Measurements from ENCODE around the gene NREP.
A peak's percentile ranks its signal among the peaks of the same experiment; 100 is the strongest.

The NREP gene

GRCh38 chr5:111765613-111766571 is 8.9 kb upstream of the NREP start:
- no peak for DNase-seq (ENCODE audit: low read depth)

GRCh38 chr5:111764019-111764418 is 7.0 kb upstream of the NREP start:
- DNase-seq (ENCODE audit: low read depth): no peak

GRCh38 chr5:111762895-111763294 is 5.9 kb upstream of the NREP start:
- DNase-seq (ENCODE audit: low read depth): no peak

- no peak for DNase-seq (ENCODE audit: low read depth)
These were observed 1.3 kb upstream of the NREP start for GRCh38 chr5:111758284-111758628.

GRCh38 chr5:111757355-111758283 is 625 bp upstream of the NREP start:
- peak; percentile 82 for DNase-seq (ENCODE audit: low read depth)

GRCh38 chr5:111755942-111756381 is 1.0 kb downstream of the NREP start:
- peak; percentile 49 for DNase-seq (ENCODE audit: low read depth)

GRCh38 chr5:111755345-111755941 is 1.6 kb downstream of the NREP start:
- DNase-seq (ENCODE audit: low read depth): no peak

- DNase-seq (ENCODE audit: low read depth): no peak
These were observed 3.0 kb downstream of the NREP start for GRCh38 chr5:111753884-111754589.

- no peak for DNase-seq (ENCODE audit: low read depth)
These were observed 4.5 kb downstream of the NREP start for GRCh38 chr5:111752426-111752965.

- no peak for DNase-seq (ENCODE audit: low read depth)
These were observed 7.5 kb downstream of the NREP start for GRCh38 chr5:111749303-111750026.

- peak; percentile 73 for DNase-seq (ENCODE audit: low read depth)
These were observed 8.7 kb downstream of the NREP start for GRCh38 chr5:111748304-111748763.

- no peak for DNase-seq (ENCODE audit: low read depth)
These were observed 9.7 kb downstream of the NREP start for GRCh38 chr5:111747337-111747736.

- DNase-seq (ENCODE audit: low read depth): no peak
These were observed 10.2 kb downstream of the NREP start for GRCh38 chr5:111746791-111747190.

- no peak for DNase-seq (ENCODE audit: low read depth)
These were observed 11.8 kb downstream of the NREP start for GRCh38 chr5:111745075-111745739.

- DNase-seq (ENCODE audit: low read depth): no peak
These were observed 12.5 kb downstream of the NREP start for GRCh38 chr5:111744455-111744854.

GRCh38 chr5:111743988-111744387 is 13.0 kb downstream of the NREP start:
- DNase-seq (ENCODE audit: low read depth): no peak

- DNase-seq (ENCODE audit: low read depth): no peak
These were observed 13.5 kb downstream of the NREP start for GRCh38 chr5:111743512-111743911.

GRCh38 chr5:111742177-111742994 is 14.6 kb downstream of the NREP start:
- DNase-seq (ENCODE audit: low read depth): peak; percentile 92

- no peak for DNase-seq (ENCODE audit: low read depth)
These were observed 15.7 kb downstream of the NREP start for GRCh38 chr5:111741278-111741677.
